Lower leg skin (tissue), 3 donors: Measurements from ENCODE around the gene MYL5.

Source experiments
- POLR2A ChIP-seq, 2 donors: fragments of 450-650 bp; IDR thresholded peaks; one replicate each; pipeline ENCODE4 v1.6.1; 2016 to 2017; ENCODE audit warnings: antibody characterized with exemption in 2 of 2, mild to moderate bottlenecking in 1 of 2, moderate library complexity in 1 of 2
- TF ChIP-seq, protein P1 (sequence below), 3 donors: fragments of 450-650 bp; IDR thresholded peaks; one replicate each; pipeline ENCODE4 v1.5.1; 2016; ENCODE audit warnings: antibody characterized with exemption in 3 of 3, mild to moderate bottlenecking in 3 of 3, moderate library complexity in 2 of 3

DNA sequence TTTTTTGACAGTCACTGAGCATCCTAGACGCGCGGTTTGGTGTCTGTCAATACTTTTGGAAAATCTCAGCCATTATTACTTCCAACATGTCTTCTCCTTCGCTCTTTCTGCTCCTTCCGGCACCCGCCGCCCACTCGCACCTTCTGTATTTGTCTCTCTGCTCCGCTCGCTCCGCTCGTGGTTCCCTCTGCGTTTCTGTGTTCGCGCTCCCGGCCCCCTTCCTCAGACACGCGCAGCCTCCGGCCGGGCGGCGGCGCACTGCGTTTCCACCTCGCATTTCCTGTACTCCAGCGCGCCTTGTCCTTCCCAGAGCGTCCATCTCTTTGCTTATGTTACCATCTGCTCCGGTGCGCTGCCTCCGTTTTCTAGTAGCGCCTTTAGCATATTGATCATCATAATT is 27.9 kb upstream of the MYL5 start:
- TF ChIP-seq, protein P1, sequence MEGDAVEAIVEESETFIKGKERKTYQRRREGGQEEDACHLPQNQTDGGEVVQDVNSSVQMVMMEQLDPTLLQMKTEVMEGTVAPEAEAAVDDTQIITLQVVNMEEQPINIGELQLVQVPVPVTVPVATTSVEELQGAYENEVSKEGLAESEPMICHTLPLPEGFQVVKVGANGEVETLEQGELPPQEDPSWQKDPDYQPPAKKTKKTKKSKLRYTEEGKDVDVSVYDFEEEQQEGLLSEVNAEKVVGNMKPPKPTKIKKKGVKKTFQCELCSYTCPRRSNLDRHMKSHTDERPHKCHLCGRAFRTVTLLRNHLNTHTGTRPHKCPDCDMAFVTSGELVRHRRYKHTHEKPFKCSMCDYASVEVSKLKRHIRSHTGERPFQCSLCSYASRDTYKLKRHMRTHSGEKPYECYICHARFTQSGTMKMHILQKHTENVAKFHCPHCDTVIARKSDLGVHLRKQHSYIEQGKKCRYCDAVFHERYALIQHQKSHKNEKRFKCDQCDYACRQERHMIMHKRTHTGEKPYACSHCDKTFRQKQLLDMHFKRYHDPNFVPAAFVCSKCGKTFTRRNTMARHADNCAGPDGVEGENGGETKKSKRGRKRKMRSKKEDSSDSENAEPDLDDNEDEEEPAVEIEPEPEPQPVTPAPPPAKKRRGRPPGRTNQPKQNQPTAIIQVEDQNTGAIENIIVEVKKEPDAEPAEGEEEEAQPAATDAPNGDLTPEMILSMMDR (IDR thresholded peaks at IDR 0.05), result no peak
- TF ChIP-seq POLR2A (IDR thresholded peaks at IDR 0.05), result no peak
